ENCODE data around the gene TIAM1.

The TIAM1 gene

DNA sequence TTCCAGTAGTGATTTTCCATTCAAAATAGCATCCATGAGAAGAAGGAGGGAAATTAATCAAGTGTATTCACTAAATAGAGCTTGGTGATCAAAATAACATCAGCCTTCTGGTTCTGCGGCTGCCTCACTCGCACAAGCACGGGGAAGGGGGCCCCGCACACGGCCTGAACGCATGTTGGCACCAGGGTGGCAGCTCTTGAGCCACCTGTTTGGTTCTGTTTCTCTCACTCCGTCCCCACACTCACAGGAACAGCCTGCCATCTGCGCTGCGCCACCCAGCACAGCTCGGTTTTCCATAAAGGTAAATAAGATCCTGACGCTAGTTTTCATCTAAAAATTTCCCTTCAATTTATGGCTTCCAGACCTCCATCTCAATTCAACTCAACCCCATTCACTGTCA is 49.4 kb downstream of the TIAM1 start:
- no peak for TF ChIP-seq GATA3 (IDR thresholded peaks at IDR 0.05; ENCODE audit: low read depth, low read length)
- no peak for TF ChIP-seq GATA2 (IDR thresholded peaks at IDR 0.05; ENCODE audit: low read depth, low read length)

GRCh38 chr21:31293986-31294385 is 50.1 kb downstream of the TIAM1 start:
- no peak for TF ChIP-seq GATA3 (IDR thresholded peaks at IDR 0.05; ENCODE audit: low read depth, low read length)
- TF ChIP-seq GATA2 (IDR thresholded peaks at IDR 0.05; ENCODE audit: low read depth, low read length) = no peak

DNA sequence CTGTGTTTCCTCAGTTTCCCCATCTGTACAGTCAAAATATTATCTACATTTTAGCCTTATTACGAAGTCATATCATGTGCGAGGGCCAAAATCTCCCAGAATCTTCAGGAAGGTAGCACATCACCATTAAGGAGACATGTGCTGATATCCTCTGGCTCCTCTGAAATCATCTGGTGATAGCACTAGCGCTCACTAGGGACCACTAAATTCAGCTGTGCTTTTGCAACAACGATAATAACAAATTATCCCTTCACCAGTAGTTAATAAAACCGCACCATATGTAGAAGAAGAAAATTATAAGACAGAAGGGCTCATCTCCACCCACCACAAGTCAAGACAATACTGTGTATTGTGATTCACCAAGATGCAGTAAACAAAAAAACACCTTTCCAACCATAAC is 53.3 kb downstream of the TIAM1 start:
- no peak for TF ChIP-seq GATA2 (IDR thresholded peaks at IDR 0.05; ENCODE audit: low read depth, low read length)
- TF ChIP-seq GATA3 (IDR thresholded peaks at IDR 0.05; ENCODE audit: low read depth, low read length) = no peak

GRCh38 chr21:31289702-31290101 is 54.4 kb downstream of the TIAM1 start:
- TF ChIP-seq GATA2 (IDR thresholded peaks at IDR 0.05; ENCODE audit: low read depth, low read length) (no peak), GATA3 (IDR thresholded peaks at IDR 0.05; ENCODE audit: low read depth, low read length) (no peak)

GRCh38 chr21:31288191-31288590 is 55.9 kb downstream of the TIAM1 start:
- TF ChIP-seq GATA2 (IDR thresholded peaks at IDR 0.05; ENCODE audit: low read depth, low read length) (no peak), GATA3 (IDR thresholded peaks at IDR 0.05; ENCODE audit: low read depth, low read length) (no peak)

GRCh38 chr21:31287201-31287600 is 56.9 kb downstream of the TIAM1 start:
- TF ChIP-seq GATA2 (IDR thresholded peaks at IDR 0.05; ENCODE audit: low read depth, low read length) (no peak), GATA3 (IDR thresholded peaks at IDR 0.05; ENCODE audit: low read depth, low read length) (no peak)

GRCh38 chr21:31286621-31287020 is 57.4 kb downstream of the TIAM1 start:
- no peak for TF ChIP-seq GATA2 (IDR thresholded peaks at IDR 0.05; ENCODE audit: low read depth, low read length)
- no peak for TF ChIP-seq GATA3 (IDR thresholded peaks at IDR 0.05; ENCODE audit: low read depth, low read length)

DNA sequence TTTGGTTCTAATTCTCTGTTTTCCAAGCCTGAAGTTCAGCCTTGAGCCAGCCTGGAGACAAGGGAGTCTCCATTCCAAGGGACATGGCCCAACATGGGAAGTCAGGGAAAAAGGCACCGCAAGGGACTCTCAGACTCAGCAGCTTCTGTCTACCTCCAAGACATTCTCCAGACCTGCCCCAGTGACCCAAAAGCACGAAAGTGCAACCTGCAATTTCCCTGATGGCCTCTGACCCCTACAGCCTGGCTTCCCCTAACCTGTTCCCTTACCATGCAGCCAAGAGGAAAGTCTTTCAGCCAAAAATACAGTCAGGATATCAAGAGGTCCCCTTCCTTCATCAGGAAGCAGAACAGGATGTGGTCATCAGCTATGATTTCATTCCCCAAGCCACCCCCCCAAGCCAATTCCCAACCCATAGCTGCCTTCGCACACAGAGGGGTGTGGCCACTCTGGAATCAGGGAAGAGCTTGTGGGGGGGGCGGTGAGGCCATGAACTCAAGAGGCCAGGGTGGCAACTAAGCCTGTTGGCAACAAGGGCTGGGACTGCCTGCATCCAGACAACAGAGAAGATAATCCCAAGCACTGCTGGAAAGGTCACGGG is 59.2 kb downstream of the TIAM1 start:
- TF ChIP-seq GATA2 (IDR thresholded peaks at IDR 0.05; ENCODE audit: low read depth, low read length) = no peak
- no peak for TF ChIP-seq GATA3 (IDR thresholded peaks at IDR 0.05; ENCODE audit: low read depth, low read length)

DNA sequence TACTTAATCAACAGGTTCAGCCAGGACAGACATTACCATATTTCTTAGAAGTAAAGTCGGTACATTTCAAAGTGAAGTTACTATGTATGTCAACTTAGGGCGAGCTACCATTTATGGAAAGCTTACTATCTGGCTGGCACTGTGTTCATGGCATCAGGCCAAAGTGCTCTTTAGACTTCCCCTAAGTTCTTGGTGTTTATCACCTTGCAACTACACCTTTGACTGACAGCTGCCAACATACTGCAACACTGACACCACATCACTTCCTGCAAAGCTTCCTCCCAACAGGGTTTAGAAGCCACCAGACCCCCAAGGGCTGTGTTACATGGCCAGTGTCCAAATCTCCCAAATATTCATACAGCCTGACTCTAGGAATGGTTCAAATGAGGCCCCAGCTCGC is 61.0 kb downstream of the TIAM1 start:
- TF ChIP-seq GATA2 (IDR thresholded peaks at IDR 0.05; ENCODE audit: low read depth, low read length) = no peak
- TF ChIP-seq GATA3 (IDR thresholded peaks at IDR 0.05; ENCODE audit: low read depth, low read length) = no peak

GRCh38 chr21:31282095-31282709 is 61.9 kb downstream of the TIAM1 start:
- TF ChIP-seq GATA3 (IDR thresholded peaks at IDR 0.05; ENCODE audit: low read depth, low read length) (no peak), GATA2 (IDR thresholded peaks at IDR 0.05; ENCODE audit: low read depth, low read length) (no peak)

GRCh38 chr21:31281561-31281960 is 62.5 kb downstream of the TIAM1 start:
- TF ChIP-seq GATA3 (IDR thresholded peaks at IDR 0.05; ENCODE audit: low read depth, low read length) (no peak), GATA2 (IDR thresholded peaks at IDR 0.05; ENCODE audit: low read depth, low read length) (no peak)

GRCh38 chr21:31279986-31280385 is 64.1 kb downstream of the TIAM1 start:
- no peak for TF ChIP-seq GATA2 (IDR thresholded peaks at IDR 0.05; ENCODE audit: low read depth, low read length)
- TF ChIP-seq GATA3 (IDR thresholded peaks at IDR 0.05; ENCODE audit: low read depth, low read length) = no peak

GRCh38 chr21:31279214-31279613 is 64.8 kb downstream of the TIAM1 start:
- no peak for TF ChIP-seq GATA2 (IDR thresholded peaks at IDR 0.05; ENCODE audit: low read depth, low read length)
- TF ChIP-seq GATA3 (IDR thresholded peaks at IDR 0.05; ENCODE audit: low read depth, low read length) = no peak

GRCh38 chr21:31278511-31279130 is 65.4 kb downstream of the TIAM1 start:
- TF ChIP-seq GATA2 (IDR thresholded peaks at IDR 0.05; ENCODE audit: low read depth, low read length) = no peak
- no peak for TF ChIP-seq GATA3 (IDR thresholded peaks at IDR 0.05; ENCODE audit: low read depth, low read length)

DNA sequence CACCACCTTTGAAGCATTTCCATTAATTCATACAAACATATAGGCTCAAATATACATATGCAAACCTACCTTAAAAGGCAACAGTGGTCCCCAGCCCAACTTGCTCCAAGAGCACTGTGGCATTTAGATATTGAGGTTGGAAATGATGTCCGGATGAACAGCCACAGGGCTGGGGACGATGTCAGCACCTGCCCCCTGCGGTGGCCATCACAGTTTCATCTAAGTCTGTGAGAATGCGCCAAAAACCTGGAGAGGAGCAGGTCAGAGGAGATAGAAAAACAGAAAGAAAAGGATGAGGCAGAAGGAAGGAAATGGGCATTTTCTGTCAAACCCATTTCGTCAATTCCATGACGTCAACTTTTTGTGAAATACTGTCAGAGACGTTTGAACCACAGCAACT is 67.4 kb downstream of the TIAM1 start:
- no peak for TF ChIP-seq GATA3 (IDR thresholded peaks at IDR 0.05; ENCODE audit: low read depth, low read length)
- no peak for TF ChIP-seq GATA2 (IDR thresholded peaks at IDR 0.05; ENCODE audit: low read depth, low read length)

Measured in SH-SY5Y (cell line).